OCI-LY3 (cell line): ENCODE results near the gene ENO3.

Experiments
- H2AFZ ChIP-seq: fragments of 200-600, 300-600 bp; shearing (Covaris generic); 2 replicates; pipeline ENCODE4 v1.6.0; 2014; ENCODE audit warnings: antibody characterized with exemption, low read depth, low read length
- H3K27ac ChIP-seq: fragments of 200-600, 300-600 bp; sonication (generic); 2 replicates; pipeline ENCODE4 v1.5.1; 2014; ENCODE audit warnings: mild to moderate bottlenecking, low read length, moderate library complexity, mixed read lengths
- H3K27me3 ChIP-seq: fragments of 200-600, 300-600 bp; sonication (generic); 2 replicates; pipeline ENCODE4 v1.6.1; 2014; ENCODE audit warnings: low read depth, low read length, mixed read lengths
- H3K36me3 ChIP-seq: fragments of 200-600, 300-600 bp; sonication (generic); replicated peaks from 2 replicates; pipeline ENCODE3; 2014; ENCODE audit warnings: low read depth, low read length, mixed read lengths
- H3K4me1 ChIP-seq: fragments of 300-600, 200-600 bp; sonication (generic); 2 replicates; pipeline ENCODE4 v1.6.1; 2014; ENCODE audit warnings: low read length, mixed read lengths
- H3K4me2 ChIP-seq: fragments of 200-600, 300-600 bp; sonication (generic); 2 replicates; pipeline ENCODE4 v1.6.1; 2014; ENCODE audit warnings: low read length, mixed read lengths
- H3K4me3 ChIP-seq: fragments of 300-600, 200-600 bp; sonication (generic); 2 replicates; pipeline ENCODE4 v1.5.1; 2014; ENCODE audit warnings: antibody characterized with exemption, mild to moderate bottlenecking, low read length, moderate library complexity
- H3K79me2 ChIP-seq: fragments of 300-600, 200-600 bp; shearing (Covaris generic); 2 replicates; pipeline ENCODE4 v1.6.1; 2014; ENCODE audit warnings: mild to moderate bottlenecking, low read length, mixed read lengths
- H3K9ac ChIP-seq: fragments of 300-600, 200-600 bp; shearing (Covaris generic); 2 replicates; pipeline ENCODE4 v1.6.0; 2014; ENCODE audit warnings: mild to moderate bottlenecking, low read length, moderate library complexity
- H3K9me3 ChIP-seq: fragments of 200-600, 300-600 bp; shearing (Covaris generic); 2 replicates; pipeline ENCODE4 v1.6.1; 2014; ENCODE audit warnings: low read length, mixed read lengths; ENCODE audit not compliant: insufficient read depth
- H4K20me1 ChIP-seq: fragments of 200-600, 300-600 bp; sonication (generic); 2 replicates; pipeline ENCODE4 v1.6.1; 2016; ENCODE audit warnings: low read length, mixed read lengths; ENCODE audit not compliant: insufficient read depth
- EZH2phosphoT487 ChIP-seq: fragments of 200-600 bp; shearing (Covaris generic); IDR thresholded peaks from 2 replicates; pipeline ENCODE4 v1.6.1; 2018; ENCODE audit warnings: antibody characterized with exemption, mixed run types, low read depth
- TF ChIP-seq, protein P1 (sequence below): fragments of 200-600, 300-600 bp; sonication (generic); IDR thresholded peaks from 2 replicates; pipeline ENCODE4 v1.5.1; 2014; ENCODE audit warnings: antibody characterized with exemption, low read length, low read depth

Gene ENO3

DNA sequence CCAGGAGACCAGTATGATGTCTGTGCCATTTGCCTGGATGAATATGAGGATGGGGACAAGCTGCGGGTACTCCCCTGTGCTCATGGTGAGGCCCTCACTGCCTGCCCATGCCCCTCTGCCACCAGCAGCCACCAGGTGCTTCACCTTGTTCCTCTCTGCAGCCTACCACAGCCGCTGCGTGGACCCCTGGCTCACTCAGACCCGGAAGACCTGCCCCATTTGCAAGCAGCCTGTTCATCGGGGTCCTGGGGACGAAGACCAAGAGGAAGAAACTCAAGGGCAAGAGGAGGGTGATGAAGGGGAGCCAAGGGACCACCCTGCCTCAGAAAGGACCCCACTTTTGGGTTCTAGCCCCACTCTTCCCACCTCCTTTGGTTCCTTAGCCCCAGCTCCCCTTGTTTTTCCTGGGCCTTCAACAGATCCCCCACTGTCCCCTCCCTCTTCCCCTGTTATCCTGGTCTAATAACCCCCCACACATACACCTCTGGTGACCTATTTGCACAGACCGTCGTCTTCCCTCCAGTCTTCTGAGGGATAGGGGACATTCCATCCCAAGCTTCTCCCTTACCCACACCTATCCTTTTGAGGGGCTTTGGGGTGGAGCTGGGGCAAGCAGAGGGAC, 6.3 kb upstream of the ENO3 start:
- H3K36me3 ChIP-seq = peaks cover 54% of the 10 kb centered on the region
- no peaks in the 10 kb centered on the region for H3K9me3 ChIP-seq
- peak overlapping the region; percentile 99 for H3K4me3 ChIP-seq
- peak overlapping the region; percentile 100 for H3K9ac ChIP-seq
- peak overlapping the region; percentile 100 for H3K27ac ChIP-seq
- peak overlapping the region; percentile 98 for H3K4me2 ChIP-seq
- no peaks in the 10 kb centered on the region for H3K27me3 ChIP-seq
- H4K20me1 ChIP-seq = peaks cover 30% of the 10 kb centered on the region
- peaks cover 83% of the 10 kb centered on the region for H3K79me2 ChIP-seq
- no peak for TF ChIP-seq EZH2phosphoT487
- TF ChIP-seq, protein P1, sequence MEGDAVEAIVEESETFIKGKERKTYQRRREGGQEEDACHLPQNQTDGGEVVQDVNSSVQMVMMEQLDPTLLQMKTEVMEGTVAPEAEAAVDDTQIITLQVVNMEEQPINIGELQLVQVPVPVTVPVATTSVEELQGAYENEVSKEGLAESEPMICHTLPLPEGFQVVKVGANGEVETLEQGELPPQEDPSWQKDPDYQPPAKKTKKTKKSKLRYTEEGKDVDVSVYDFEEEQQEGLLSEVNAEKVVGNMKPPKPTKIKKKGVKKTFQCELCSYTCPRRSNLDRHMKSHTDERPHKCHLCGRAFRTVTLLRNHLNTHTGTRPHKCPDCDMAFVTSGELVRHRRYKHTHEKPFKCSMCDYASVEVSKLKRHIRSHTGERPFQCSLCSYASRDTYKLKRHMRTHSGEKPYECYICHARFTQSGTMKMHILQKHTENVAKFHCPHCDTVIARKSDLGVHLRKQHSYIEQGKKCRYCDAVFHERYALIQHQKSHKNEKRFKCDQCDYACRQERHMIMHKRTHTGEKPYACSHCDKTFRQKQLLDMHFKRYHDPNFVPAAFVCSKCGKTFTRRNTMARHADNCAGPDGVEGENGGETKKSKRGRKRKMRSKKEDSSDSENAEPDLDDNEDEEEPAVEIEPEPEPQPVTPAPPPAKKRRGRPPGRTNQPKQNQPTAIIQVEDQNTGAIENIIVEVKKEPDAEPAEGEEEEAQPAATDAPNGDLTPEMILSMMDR = no peak
- H3K4me1 ChIP-seq = peaks cover 35% of the 10 kb centered on the region
- no peak overlapping the region for H2AFZ ChIP-seq

DNA sequence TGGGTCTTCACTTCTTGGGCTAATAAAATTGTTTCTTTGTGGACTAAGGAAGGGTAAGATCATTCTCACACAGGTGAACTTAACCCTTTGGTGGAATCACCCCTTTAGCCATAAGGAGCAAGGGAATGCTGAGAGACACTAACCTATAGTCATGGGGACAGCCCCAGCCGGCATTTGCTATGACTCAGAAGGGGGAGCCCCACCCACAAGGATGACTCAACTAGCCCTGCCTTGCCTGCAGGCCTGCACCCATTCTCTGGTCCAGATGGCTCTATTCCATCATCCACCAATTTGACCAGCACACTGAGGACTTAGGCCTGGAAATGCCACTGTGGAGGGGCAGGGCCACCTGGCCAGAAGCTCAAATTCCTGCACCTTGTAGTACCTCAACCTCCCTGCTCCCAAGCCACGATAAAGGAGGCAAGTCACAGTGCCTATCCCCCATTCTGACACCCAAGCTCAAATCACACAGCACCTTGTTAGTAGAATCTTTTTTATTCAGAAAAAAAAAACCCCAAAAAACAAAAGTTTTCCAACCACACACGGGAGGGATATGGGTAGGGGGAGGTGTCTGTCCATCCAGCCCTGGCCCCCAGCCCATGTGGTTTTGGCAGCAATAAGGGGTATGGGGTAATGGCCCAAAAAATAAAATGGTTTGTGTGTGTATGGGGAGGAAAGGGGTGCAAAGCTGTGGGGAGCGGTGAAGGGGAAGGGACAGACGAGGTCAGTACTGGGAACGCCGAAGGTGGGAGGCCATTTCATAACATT, 5.6 kb upstream of the ENO3 start:
- Histone ChIP-seq H3K4me3 (peak overlapping the region; percentile 99), H3K4me1 (peaks cover 35% of the 10 kb centered on the region), H3K9ac (peak overlapping the region; percentile 100), H4K20me1 (peaks cover 30% of the 10 kb centered on the region), H3K27me3 (no peaks in the 10 kb centered on the region), H3K9me3 (no peaks in the 10 kb centered on the region), H3K36me3 (peaks cover 54% of the 10 kb centered on the region), H3K79me2 (peaks cover 86% of the 10 kb centered on the region), H3K27ac (peak overlapping the region; percentile 100), H3K4me2 (peak overlapping the region; percentile 98), H2AFZ (no peak overlapping the region)
- TF ChIP-seq, protein P1 = no peak

DNA sequence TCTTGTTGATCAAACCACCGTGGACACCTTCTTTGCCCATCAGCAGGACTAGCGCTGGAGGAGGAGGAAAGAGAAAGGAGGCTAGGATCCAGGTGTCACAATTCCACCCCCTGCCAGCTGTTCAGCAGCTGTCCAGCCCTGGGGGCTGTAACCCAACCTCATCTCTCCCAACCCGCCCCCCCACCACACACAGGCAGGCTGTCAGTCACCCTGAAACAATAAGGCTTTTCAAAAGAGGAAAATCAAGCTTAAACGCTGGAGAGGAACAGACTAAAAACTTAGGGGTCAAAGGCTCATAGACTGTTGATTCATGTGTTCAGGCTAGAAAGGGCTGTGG, 5.0 kb upstream of the ENO3 start:
- peaks cover 39% of the 10 kb centered on the region for H3K4me1 ChIP-seq
- peaks cover 30% of the 10 kb centered on the region for H4K20me1 ChIP-seq
- H3K27me3 ChIP-seq = no peaks in the 10 kb centered on the region
- H3K9ac ChIP-seq = peak overlapping the region; percentile 100
- peak overlapping the region; percentile 99 for H3K4me3 ChIP-seq
- H2AFZ ChIP-seq = no peak overlapping the region
- H3K9me3 ChIP-seq = no peaks in the 10 kb centered on the region
- peaks cover 86% of the 10 kb centered on the region for H3K79me2 ChIP-seq
- no peak for TF ChIP-seq EZH2phosphoT487
- TF ChIP-seq, protein P1 = no peak
- H3K36me3 ChIP-seq = peaks cover 54% of the 10 kb centered on the region
- H3K27ac ChIP-seq = peak overlapping the region; percentile 100
- H3K4me2 ChIP-seq = peak overlapping the region; percentile 98

DNA sequence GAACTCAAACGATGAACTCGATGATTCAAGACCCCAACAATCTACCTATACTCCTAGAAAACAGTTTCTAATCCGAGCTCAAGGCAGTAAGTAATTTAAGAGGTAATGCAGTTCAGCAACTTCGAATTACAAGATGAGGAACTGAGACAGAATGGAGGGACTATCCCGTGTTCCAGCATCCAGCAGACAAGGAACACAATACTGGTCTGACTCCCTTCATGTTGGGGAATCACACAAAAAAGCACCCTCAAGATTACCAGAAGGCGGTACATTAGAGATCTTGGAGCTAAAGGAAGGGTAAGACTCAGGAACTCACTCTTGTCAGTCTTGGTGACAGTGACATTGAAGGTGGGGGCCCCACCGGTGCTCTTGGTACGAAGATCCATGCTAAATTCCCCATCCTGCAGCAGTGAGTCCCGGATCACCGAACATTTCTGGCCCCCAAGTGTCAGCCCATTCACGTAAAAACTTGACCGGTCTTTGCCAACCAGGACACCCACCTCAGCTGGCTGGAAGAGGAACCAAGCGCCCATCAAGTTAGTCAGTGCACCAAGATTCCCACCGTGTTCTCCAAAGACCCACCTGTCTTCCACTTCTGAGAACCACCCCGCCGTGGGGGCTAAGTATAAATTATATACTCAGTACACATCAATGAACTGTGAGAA, 4.5 kb upstream of the ENO3 start:
- H3K4me1 ChIP-seq = peaks cover 40% of the 10 kb centered on the region
- H3K9ac ChIP-seq = peak overlapping the region; percentile 100
- H3K27me3 ChIP-seq = no peaks in the 10 kb centered on the region
- H3K4me3 ChIP-seq = peak overlapping the region; percentile 99
- no peaks in the 10 kb centered on the region for H3K9me3 ChIP-seq
- H3K79me2 ChIP-seq = peaks cover 86% of the 10 kb centered on the region
- peak overlapping the region; percentile 98 for H3K4me2 ChIP-seq
- H2AFZ ChIP-seq = no peak overlapping the region
- peak overlapping the region; percentile 100 for H3K27ac ChIP-seq
- no peak for TF ChIP-seq EZH2phosphoT487
- TF ChIP-seq, protein P1 = no peak
- peaks cover 30% of the 10 kb centered on the region for H4K20me1 ChIP-seq
- peaks cover 51% of the 10 kb centered on the region for H3K36me3 ChIP-seq
